KOPT-K1 (cell line): ENCODE data around the gene GRIK1.

ENCODE experiments used
- H3K27ac ChIP-seq: fragments of 200-600 bp; sonication (generic); 2 replicates; pipeline ENCODE4 v1.5.1; 2016; ENCODE audit warnings: antibody characterized with exemption, mild to moderate bottlenecking, low read depth, low read length; ENCODE audit not compliant: poor library complexity, severe bottlenecking
- H3K36me3 ChIP-seq: fragments of 200-600 bp; sonication (generic); 2 replicates; pipeline ENCODE4 v1.5.1; 2017; ENCODE audit warnings: antibody characterized with exemption, mild to moderate bottlenecking, low read length, moderate library complexity; ENCODE audit not compliant: insufficient read depth
- H3K9me3 ChIP-seq: fragments of 200-600 bp; sonication (generic); 2 replicates; pipeline ENCODE4 v1.5.1; 2017; ENCODE audit warnings: antibody characterized with exemption, low read length, mild to moderate bottlenecking; ENCODE audit not compliant: insufficient read depth, poor library complexity, severe bottlenecking

GRIK1 gene

GRCh38 chr21:29715089-29715488 lies 224.7 kb downstream of the GRIK1 start:
- Histone ChIP-seq H3K27ac (no peak overlapping the region), H3K9me3 (no peaks in the 10 kb centered on the region), H3K36me3 (no peaks in the 10 kb centered on the region)

- Histone ChIP-seq H3K27ac (no peak overlapping the region), H3K9me3 (no peaks in the 10 kb centered on the region), H3K36me3 (no peaks in the 10 kb centered on the region)
These were observed 227.0 kb downstream of the GRIK1 start for GRCh38 chr21:29712818-29713217.

GRCh38 chr21:29711236-29711635 lies 228.6 kb downstream of the GRIK1 start:
- H3K27ac ChIP-seq: no peak overlapping the region
- H3K36me3 ChIP-seq: no peaks in the 10 kb centered on the region
- no peaks in the 10 kb centered on the region for H3K9me3 ChIP-seq

- Histone ChIP-seq H3K36me3 (no peaks in the 10 kb centered on the region), H3K27ac (no peak overlapping the region), H3K9me3 (no peaks in the 10 kb centered on the region)
These were observed 229.3 kb downstream of the GRIK1 start for GRCh38 chr21:29710498-29710897.

GRCh38 chr21:29708401-29708800 lies 231.4 kb downstream of the GRIK1 start:
- H3K36me3 ChIP-seq: no peaks in the 10 kb centered on the region
- H3K9me3 ChIP-seq: no peaks in the 10 kb centered on the region
- H3K27ac ChIP-seq: no peak overlapping the region

GRCh38 chr21:29704719-29705118 lies 235.1 kb downstream of the GRIK1 start:
- Histone ChIP-seq H3K27ac (no peak overlapping the region), H3K36me3 (no peaks in the 10 kb centered on the region), H3K9me3 (no peaks in the 10 kb centered on the region)

- Histone ChIP-seq H3K9me3 (peaks cover 4% of the 10 kb centered on the region), H3K27ac (no peak overlapping the region), H3K36me3 (no peaks in the 10 kb centered on the region)
These were observed 238.1 kb downstream of the GRIK1 start for GRCh38 chr21:29701676-29702075.

GRCh38 chr21:29697555-29698193 lies 242.1 kb downstream of the GRIK1 start:
- Histone ChIP-seq H3K27ac (no peak overlapping the region), H3K36me3 (no peaks in the 10 kb centered on the region), H3K9me3 (peaks cover 4% of the 10 kb centered on the region)

- Histone ChIP-seq H3K36me3 (no peaks in the 10 kb centered on the region), H3K27ac (no peak overlapping the region), H3K9me3 (peaks cover 4% of the 10 kb centered on the region)
These were observed 242.9 kb downstream of the GRIK1 start for GRCh38 chr21:29696937-29697336.

- no peaks in the 10 kb centered on the region for H3K36me3 ChIP-seq
These were observed 247.9 kb downstream of the GRIK1 start for GRCh38 chr21:29691616-29692491.

GRCh38 chr21:29689753-29690152 lies 250.0 kb downstream of the GRIK1 start:
- H3K9me3 ChIP-seq: no peaks in the 10 kb centered on the region
- no peaks in the 10 kb centered on the region for H3K36me3 ChIP-seq
- no peak overlapping the region for H3K27ac ChIP-seq

More at GRCh38 chr21:29691616-29692491, 247.9 kb downstream of the GRIK1 start:
- Histone ChIP-seq H3K27ac (no peak overlapping the region), H3K9me3 (no peaks in the 10 kb centered on the region)

GRCh38 chr21:29684106-29684505 lies 255.7 kb downstream of the GRIK1 start:
- Histone ChIP-seq H3K9me3 (no peaks in the 10 kb centered on the region), H3K27ac (no peak overlapping the region), H3K36me3 (no peaks in the 10 kb centered on the region)

- no peaks in the 10 kb centered on the region for H3K36me3 ChIP-seq
- H3K9me3 ChIP-seq: no peaks in the 10 kb centered on the region
- H3K27ac ChIP-seq: no peak overlapping the region
These were observed 257.0 kb downstream of the GRIK1 start for GRCh38 chr21:29682800-29683199.

- Histone ChIP-seq H3K9me3 (no peaks in the 10 kb centered on the region), H3K36me3 (no peaks in the 10 kb centered on the region), H3K27ac (no peak overlapping the region)
These were observed 259.5 kb downstream of the GRIK1 start for GRCh38 chr21:29680273-29680672.

GRCh38 chr21:29678626-29679025 lies 261.2 kb downstream of the GRIK1 start:
- H3K27ac ChIP-seq: no peak overlapping the region
- no peaks in the 10 kb centered on the region for H3K9me3 ChIP-seq
- no peaks in the 10 kb centered on the region for H3K36me3 ChIP-seq

- Histone ChIP-seq H3K36me3 (no peaks in the 10 kb centered on the region), H3K27ac (no peak overlapping the region), H3K9me3 (no peaks in the 10 kb centered on the region)
These were observed 262.5 kb downstream of the GRIK1 start for GRCh38 chr21:29677326-29677725.
